ENCODE measurements around the gene RTCB. TPM values are rescaled to one million over a fixed set of nuclear protein-coding genes. Genes with fewer than 3 reads are reported as not detected.

The RTCB gene
- total RNA-seq, 1 donor from 2014 or later: 76.2 TPM

DNA sequence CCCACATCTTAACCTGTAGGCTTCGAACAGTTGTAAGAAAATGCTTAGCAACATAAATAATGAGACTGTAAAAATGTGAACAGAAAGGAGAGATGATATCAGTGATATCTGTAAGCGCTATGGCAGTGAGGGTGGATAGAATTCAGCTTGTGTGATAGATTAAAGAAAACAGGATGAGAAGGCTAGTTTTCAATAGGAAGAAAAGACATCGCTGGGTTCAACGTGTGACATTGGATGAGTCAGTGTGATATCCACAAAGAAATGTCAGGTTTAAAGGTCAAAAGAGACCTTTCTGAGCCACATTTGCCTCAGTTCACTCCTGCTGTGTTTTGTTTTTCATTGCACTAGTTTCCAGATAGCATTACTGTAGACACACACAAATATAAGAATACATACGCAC is 68.1 kb downstream of the RTCB start:
- Mint-ChIP-seq H3K36me3 (ENCODE audit: unreplicated experiment) (no peaks in the 10 kb centered on the region), H3K4me3 (ENCODE audit: unreplicated experiment) (no peak overlapping the region)
- TF ChIP-seq, protein P1, sequence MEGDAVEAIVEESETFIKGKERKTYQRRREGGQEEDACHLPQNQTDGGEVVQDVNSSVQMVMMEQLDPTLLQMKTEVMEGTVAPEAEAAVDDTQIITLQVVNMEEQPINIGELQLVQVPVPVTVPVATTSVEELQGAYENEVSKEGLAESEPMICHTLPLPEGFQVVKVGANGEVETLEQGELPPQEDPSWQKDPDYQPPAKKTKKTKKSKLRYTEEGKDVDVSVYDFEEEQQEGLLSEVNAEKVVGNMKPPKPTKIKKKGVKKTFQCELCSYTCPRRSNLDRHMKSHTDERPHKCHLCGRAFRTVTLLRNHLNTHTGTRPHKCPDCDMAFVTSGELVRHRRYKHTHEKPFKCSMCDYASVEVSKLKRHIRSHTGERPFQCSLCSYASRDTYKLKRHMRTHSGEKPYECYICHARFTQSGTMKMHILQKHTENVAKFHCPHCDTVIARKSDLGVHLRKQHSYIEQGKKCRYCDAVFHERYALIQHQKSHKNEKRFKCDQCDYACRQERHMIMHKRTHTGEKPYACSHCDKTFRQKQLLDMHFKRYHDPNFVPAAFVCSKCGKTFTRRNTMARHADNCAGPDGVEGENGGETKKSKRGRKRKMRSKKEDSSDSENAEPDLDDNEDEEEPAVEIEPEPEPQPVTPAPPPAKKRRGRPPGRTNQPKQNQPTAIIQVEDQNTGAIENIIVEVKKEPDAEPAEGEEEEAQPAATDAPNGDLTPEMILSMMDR (IDR thresholded peaks at IDR 0.05): no peak

DNA sequence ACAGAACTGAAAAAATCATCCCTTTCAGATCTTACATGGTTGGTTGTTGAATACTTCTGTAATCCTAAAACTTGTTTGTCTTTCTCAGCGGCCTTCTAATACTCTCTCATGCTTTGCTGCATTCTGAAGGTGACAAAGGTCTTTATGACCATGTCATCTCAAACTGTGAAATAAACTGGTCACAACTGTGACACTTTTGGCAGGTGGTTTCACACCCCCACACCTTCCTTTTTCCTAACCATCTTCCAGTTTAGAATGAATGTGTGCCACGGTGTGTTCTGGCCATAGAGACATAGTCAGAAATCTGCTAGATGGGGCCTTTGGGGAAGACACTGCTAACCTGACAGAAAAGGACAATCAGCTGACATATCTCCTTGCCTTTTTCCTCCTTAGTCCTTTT is 69.1 kb downstream of the RTCB start:
- H3K4me3 Mint-ChIP-seq (ENCODE audit: unreplicated experiment): no peak overlapping the region
- TF ChIP-seq, protein P1 (IDR thresholded peaks at IDR 0.05): no peak
- H3K27ac Mint-ChIP-seq (ENCODE audit: unreplicated experiment): no peak overlapping the region
- H3K27me3 Mint-ChIP-seq (ENCODE audit: unreplicated experiment): peaks cover 50% of the 10 kb centered on the region
- no peaks in the 10 kb centered on the region for H3K4me1 Mint-ChIP-seq (ENCODE audit: unreplicated experiment)
- no peak for DNase-seq (ENCODE audit: extremely low spot score, unreplicated experiment)
- no peaks in the 10 kb centered on the region for H3K9me3 Mint-ChIP-seq (ENCODE audit: unreplicated experiment)
- no peaks in the 10 kb centered on the region for H3K36me3 Mint-ChIP-seq (ENCODE audit: unreplicated experiment)

More for the DNA sequence above, 68.1 kb downstream of the RTCB start:
- DNase-seq (ENCODE audit: extremely low spot score, unreplicated experiment): no peak
- H3K27me3 Mint-ChIP-seq (ENCODE audit: unreplicated experiment): peaks cover 50% of the 10 kb centered on the region
- H3K4me1 Mint-ChIP-seq (ENCODE audit: unreplicated experiment): no peaks in the 10 kb centered on the region
- H3K9me3 Mint-ChIP-seq (ENCODE audit: unreplicated experiment): no peaks in the 10 kb centered on the region
- H3K27ac Mint-ChIP-seq (ENCODE audit: unreplicated experiment): no peak overlapping the region

DNA sequence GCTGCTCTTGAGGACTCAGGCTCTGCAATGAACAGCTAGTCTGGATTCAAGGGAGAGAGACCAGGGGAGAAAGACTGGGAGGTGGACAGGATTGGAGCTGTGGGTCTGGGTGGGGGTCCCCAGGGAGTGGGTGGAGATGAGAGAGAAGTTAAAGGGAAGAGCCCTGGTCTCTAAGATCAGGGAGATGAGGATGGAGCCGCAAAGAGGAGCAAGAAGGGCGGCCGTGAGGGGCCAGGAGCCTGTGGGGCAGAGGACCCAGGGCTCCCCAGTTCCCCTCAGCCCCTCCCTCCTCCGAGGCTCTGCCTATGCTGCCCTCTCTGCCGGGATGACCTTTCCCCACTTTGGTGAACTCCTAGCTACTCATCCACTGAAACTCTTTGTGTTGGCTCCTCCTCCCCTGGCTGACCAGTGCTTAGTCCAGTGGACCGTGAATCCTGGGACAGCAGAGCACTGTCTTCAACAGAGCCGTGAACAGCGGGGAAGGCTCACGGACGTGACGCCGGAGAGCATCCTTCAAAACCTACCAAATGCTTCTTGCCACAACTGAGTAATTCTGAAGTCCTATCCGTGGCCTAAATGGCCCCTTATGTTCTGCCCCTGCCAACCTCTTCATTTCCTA is 70.8 kb downstream of the RTCB start:
- DNase-seq (ENCODE audit: extremely low spot score, unreplicated experiment): peak; percentile 65
- no peak overlapping the region for H3K4me3 Mint-ChIP-seq (ENCODE audit: unreplicated experiment)
- no peaks in the 10 kb centered on the region for H3K36me3 Mint-ChIP-seq (ENCODE audit: unreplicated experiment)
- no peaks in the 10 kb centered on the region for H3K4me1 Mint-ChIP-seq (ENCODE audit: unreplicated experiment)
- TF ChIP-seq, protein P1 (IDR thresholded peaks at IDR 0.05): no peak
- H3K27me3 Mint-ChIP-seq (ENCODE audit: unreplicated experiment): peaks cover 49% of the 10 kb centered on the region
- H3K9me3 Mint-ChIP-seq (ENCODE audit: unreplicated experiment): no peaks in the 10 kb centered on the region
- H3K27ac Mint-ChIP-seq (ENCODE audit: unreplicated experiment): no peak overlapping the region

DNA sequence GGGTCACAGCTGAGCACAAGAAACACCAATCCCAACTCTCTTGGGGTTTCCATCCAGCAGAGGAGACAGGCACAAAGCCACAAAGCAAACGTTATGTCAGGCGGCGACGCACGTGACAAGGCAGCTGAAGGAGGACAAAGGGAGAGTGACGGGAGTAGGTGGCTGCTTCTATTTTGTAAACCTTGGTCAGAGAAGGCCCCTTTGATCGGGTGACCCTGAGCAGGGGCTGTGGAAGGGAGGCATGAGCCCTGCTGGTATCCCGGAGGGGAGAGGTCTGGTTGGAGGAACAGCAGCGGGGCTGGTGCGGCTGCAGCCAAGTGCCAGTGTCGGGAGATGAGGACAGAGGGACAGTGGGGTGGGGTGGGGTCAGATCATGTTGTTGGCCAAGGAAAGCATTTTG is 71.6 kb downstream of the RTCB start:
- no peak overlapping the region for H3K27ac Mint-ChIP-seq (ENCODE audit: unreplicated experiment)
- TF ChIP-seq, protein P1 (IDR thresholded peaks at IDR 0.05): no peak
- H3K27me3 Mint-ChIP-seq (ENCODE audit: unreplicated experiment): peaks cover 42% of the 10 kb centered on the region
- H3K4me3 Mint-ChIP-seq (ENCODE audit: unreplicated experiment): no peak overlapping the region
- H3K4me1 Mint-ChIP-seq (ENCODE audit: unreplicated experiment): no peaks in the 10 kb centered on the region
- DNase-seq (ENCODE audit: extremely low spot score, unreplicated experiment): peak; percentile 67
- H3K36me3 Mint-ChIP-seq (ENCODE audit: unreplicated experiment): no peaks in the 10 kb centered on the region
- no peaks in the 10 kb centered on the region for H3K9me3 Mint-ChIP-seq (ENCODE audit: unreplicated experiment)

DNA sequence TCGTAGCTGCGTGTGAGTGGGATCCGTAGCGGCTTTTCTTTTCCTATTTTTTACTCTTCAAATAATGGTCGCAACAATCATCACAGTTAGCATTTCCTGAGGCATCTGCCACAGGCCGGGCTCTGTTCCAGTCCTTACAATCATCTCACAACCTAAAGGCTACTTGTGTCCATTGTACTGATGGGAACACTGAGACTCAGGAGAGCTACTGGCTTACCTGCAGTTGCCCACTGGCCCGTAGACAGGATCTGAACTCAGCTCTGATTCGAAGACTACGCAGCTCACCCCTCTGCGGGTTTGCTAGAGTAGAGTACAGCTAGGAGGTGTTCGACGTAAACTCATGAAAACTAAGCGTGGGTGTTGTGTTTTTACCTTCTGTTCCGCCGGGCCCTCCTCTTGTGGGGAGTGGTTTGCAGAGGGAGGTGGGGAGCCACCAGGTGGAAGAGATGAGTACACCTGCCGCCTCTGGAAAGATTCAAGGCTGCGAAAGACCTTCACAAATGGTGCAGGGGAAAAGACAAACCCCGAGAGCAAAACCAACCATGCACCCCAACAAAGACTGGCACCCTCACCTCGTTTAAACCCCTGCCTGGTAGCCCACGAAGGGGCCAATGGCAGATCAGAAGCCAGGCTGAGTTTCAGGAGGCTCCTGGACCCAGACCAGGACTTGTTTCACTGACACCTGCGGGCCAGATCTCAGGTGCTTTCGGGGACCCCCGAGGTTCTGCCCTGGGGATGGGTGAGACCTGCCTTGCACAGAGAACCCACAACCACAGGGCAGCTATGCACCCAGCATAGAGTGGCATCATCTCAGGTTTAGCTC is 72.6 kb downstream of the RTCB start:
- no peak overlapping the region for H3K27ac Mint-ChIP-seq (ENCODE audit: unreplicated experiment)

More for the DNA sequence above, 72.6 kb downstream of the RTCB start:
- H3K4me3 Mint-ChIP-seq (ENCODE audit: unreplicated experiment): no peak overlapping the region
- DNase-seq (ENCODE audit: extremely low spot score, unreplicated experiment): peak; percentile 69
- no peaks in the 10 kb centered on the region for H3K4me1 Mint-ChIP-seq (ENCODE audit: unreplicated experiment)
- peaks cover 36% of the 10 kb centered on the region for H3K27me3 Mint-ChIP-seq (ENCODE audit: unreplicated experiment)
- H3K36me3 Mint-ChIP-seq (ENCODE audit: unreplicated experiment): no peaks in the 10 kb centered on the region
- TF ChIP-seq, protein P1 (IDR thresholded peaks at IDR 0.05): no peak
- H3K9me3 Mint-ChIP-seq (ENCODE audit: unreplicated experiment): no peaks in the 10 kb centered on the region
